ENCODE results near the gene FBXO28.
A peak's percentile ranks its signal among the peaks of the same experiment; 100 is the strongest.

DNA sequence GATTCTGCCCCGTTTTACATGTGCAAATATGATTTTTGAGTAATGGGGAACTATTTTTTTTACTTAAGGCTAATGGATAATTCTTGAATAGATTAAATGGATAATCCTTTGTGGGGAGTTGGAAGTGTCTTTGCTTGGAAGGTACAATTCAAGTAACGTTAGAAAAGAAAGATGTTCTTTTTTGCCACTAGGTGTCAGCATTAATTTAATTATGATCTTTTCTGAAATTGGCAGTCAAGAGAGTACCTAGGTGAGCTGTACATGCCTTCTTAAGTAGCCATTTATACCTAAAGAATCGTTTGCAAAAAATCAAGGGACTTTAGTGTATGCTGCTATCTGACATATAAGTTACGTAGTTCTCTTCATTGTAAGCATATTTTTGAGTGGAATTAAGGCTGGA, 2.2 kb downstream of the FBXO28 start:
- TF ChIP-seq CTCF (IDR thresholded peaks at IDR 0.05; ENCODE audit: low read length) (peak; percentile 66), EZH2phosphoT487 (IDR thresholded peaks at IDR 0.05; ENCODE audit: low read length) (no peak), EZH2 (optimal IDR thresholded peaks at IDR 0.05; ENCODE audit: low read depth, low read length) (no peak)
